ENCODE results near the gene TRERF1.
A peak's percentile ranks its signal among the peaks of the same experiment; 100 is the strongest.
"Not testable (repeated sequence)": the region's sequence is repeated elsewhere in the genome, so short reads cannot be mapped to it uniquely, and the experiment has no call there.

TRERF1 gene

GRCh38 chr6:42467651-42468050, 15.9 kb upstream of the TRERF1 start:
- Histone ChIP-seq H3K27me3 (ENCODE audit: control insufficient read depth, insufficient read depth, low read length) (no peaks in the 10 kb centered on the region), H3K9ac (ENCODE audit: low read depth, low read length) (no peak overlapping the region), H3K36me3 (ENCODE audit: control insufficient read depth, insufficient read depth, low read length) (no peaks in the 10 kb centered on the region), H3K4me1 (ENCODE audit: control insufficient read depth, insufficient read depth, low read length) (no peaks in the 10 kb centered on the region), H3K27ac (ENCODE audit: low read depth, low read length) (no peak overlapping the region), H3K9me3 (ENCODE audit: control insufficient read depth, insufficient read depth, low read length) (peaks cover 6% of the 10 kb centered on the region; the same call in 1 of the 2 replicates), H3K4me3 (ENCODE audit: low read depth, low read length) (no peak overlapping the region)

GRCh38 chr6:42466470-42466869, 14.7 kb upstream of the TRERF1 start:
- H3K27me3 ChIP-seq (ENCODE audit: control insufficient read depth, insufficient read depth, low read length); H3K36me3 ChIP-seq (ENCODE audit: control insufficient read depth, insufficient read depth, low read length); H3K27ac ChIP-seq (ENCODE audit: low read depth, low read length); H3K9ac ChIP-seq (ENCODE audit: low read depth, low read length); H3K9me3 ChIP-seq (ENCODE audit: control insufficient read depth, insufficient read depth, low read length); H3K4me1 ChIP-seq (ENCODE audit: control insufficient read depth, insufficient read depth, low read length); H3K4me3 ChIP-seq (ENCODE audit: low read depth, low read length): not testable (repeated sequence)

- H3K4me1 ChIP-seq (ENCODE audit: control insufficient read depth, insufficient read depth, low read length): peaks cover 9% of the 10 kb centered on the region; the same call in 1 of the 2 replicates
- no peaks in the 10 kb centered on the region for H3K27me3 ChIP-seq (ENCODE audit: control insufficient read depth, insufficient read depth, low read length)
- H3K9ac ChIP-seq (ENCODE audit: low read depth, low read length): no peak overlapping the region
- no peak overlapping the region for H3K4me3 ChIP-seq (ENCODE audit: low read depth, low read length)
- H3K36me3 ChIP-seq (ENCODE audit: control insufficient read depth, insufficient read depth, low read length): no peaks in the 10 kb centered on the region
- H3K27ac ChIP-seq (ENCODE audit: low read depth, low read length): no peak overlapping the region
- H3K9me3 ChIP-seq (ENCODE audit: control insufficient read depth, insufficient read depth, low read length): no peaks in the 10 kb centered on the region
These were observed 10.8 kb upstream of the TRERF1 start for GRCh38 chr6:42462474-42462972.

DNA sequence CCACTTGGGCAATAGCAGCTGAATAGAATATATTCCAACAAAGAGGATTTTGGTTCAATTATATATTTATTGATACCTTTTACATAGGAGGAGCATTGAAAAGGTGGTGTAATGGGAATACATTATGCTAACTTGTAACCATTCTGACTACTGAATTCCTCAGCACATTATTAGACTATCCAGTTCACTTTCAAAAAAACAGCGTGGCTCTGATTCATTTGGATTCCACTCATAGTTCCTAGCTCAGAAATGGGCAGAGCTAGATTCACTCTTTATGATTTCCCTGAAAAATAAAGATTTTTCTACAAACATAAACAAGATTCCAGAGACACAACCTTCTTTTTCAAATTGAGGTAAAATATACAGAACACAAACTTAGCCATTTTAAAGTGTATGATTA, 9.2 kb upstream of the TRERF1 start:
- Histone ChIP-seq H3K9me3 (ENCODE audit: control insufficient read depth, insufficient read depth, low read length) (no peaks in the 10 kb centered on the region), H3K4me1 (ENCODE audit: control insufficient read depth, insufficient read depth, low read length) (peaks cover 18% of the 10 kb centered on the region), H3K4me3 (ENCODE audit: low read depth, low read length) (no peak overlapping the region), H3K27ac (ENCODE audit: low read depth, low read length) (no peak overlapping the region), H3K36me3 (ENCODE audit: control insufficient read depth, insufficient read depth, low read length) (no peaks in the 10 kb centered on the region), H3K9ac (ENCODE audit: low read depth, low read length) (no peak overlapping the region), H3K27me3 (ENCODE audit: control insufficient read depth, insufficient read depth, low read length) (no peaks in the 10 kb centered on the region)

DNA sequence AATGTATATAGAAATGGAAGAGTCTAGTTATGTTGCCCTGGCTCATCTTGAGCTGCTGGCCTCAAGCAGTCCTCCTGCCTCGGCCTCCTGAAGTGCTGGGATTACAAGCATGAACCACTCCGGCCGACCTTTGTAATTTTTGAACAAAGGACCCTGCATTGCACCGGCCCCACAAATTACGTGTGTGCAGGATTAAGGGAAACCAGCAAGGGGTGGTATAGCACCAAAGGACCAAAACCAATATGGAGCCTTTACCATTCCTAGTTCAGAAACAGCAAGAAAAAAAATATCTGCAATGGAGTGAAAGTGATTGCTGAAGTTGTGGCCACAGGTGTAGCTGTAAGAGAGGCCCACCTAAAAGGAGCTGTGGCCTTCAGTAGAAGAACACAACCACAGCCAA, 8.2 kb upstream of the TRERF1 start:
- H3K9ac ChIP-seq (ENCODE audit: low read depth, low read length): no peak overlapping the region
- H3K36me3 ChIP-seq (ENCODE audit: control insufficient read depth, insufficient read depth, low read length): no peaks in the 10 kb centered on the region
- H3K9me3 ChIP-seq (ENCODE audit: control insufficient read depth, insufficient read depth, low read length): no peaks in the 10 kb centered on the region
- no peaks in the 10 kb centered on the region for H3K27me3 ChIP-seq (ENCODE audit: control insufficient read depth, insufficient read depth, low read length)
- H3K4me1 ChIP-seq (ENCODE audit: control insufficient read depth, insufficient read depth, low read length): peaks cover 24% of the 10 kb centered on the region
- H3K4me3 ChIP-seq (ENCODE audit: low read depth, low read length): no peak overlapping the region
- H3K27ac ChIP-seq (ENCODE audit: low read depth, low read length): no peak overlapping the region

DNA sequence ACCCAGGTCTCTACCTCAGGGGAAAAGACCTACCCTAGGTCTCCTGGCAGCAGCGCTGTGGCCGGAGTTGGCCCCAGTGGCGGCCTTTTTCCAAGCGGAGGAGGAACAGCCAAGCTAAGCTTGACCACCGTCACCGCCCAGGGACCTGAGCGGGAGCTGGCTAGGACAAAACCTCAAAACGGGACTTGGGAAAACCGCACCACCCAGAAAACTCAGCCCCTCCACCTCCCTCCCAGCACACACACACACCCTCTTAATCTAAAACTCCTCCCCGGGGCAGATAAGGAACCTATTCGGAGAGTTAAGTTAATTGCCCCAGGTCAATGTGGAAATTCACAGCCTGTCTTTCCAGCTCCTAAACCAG, 2.7 kb upstream of the TRERF1 start:
- Histone ChIP-seq H3K27ac (ENCODE audit: low read depth, low read length) (peak overlapping the region; percentile 97), H3K27me3 (ENCODE audit: control insufficient read depth, insufficient read depth, low read length) (no peaks in the 10 kb centered on the region), H3K36me3 (ENCODE audit: control insufficient read depth, insufficient read depth, low read length) (no peaks in the 10 kb centered on the region), H3K4me3 (ENCODE audit: low read depth, low read length) (peak overlapping the region; percentile 96), H3K9me3 (ENCODE audit: control insufficient read depth, insufficient read depth, low read length) (no peaks in the 10 kb centered on the region), H3K9ac (ENCODE audit: low read depth, low read length) (no peak overlapping the region), H3K4me1 (ENCODE audit: control insufficient read depth, insufficient read depth, low read length) (peaks cover 27% of the 10 kb centered on the region)

DNA sequence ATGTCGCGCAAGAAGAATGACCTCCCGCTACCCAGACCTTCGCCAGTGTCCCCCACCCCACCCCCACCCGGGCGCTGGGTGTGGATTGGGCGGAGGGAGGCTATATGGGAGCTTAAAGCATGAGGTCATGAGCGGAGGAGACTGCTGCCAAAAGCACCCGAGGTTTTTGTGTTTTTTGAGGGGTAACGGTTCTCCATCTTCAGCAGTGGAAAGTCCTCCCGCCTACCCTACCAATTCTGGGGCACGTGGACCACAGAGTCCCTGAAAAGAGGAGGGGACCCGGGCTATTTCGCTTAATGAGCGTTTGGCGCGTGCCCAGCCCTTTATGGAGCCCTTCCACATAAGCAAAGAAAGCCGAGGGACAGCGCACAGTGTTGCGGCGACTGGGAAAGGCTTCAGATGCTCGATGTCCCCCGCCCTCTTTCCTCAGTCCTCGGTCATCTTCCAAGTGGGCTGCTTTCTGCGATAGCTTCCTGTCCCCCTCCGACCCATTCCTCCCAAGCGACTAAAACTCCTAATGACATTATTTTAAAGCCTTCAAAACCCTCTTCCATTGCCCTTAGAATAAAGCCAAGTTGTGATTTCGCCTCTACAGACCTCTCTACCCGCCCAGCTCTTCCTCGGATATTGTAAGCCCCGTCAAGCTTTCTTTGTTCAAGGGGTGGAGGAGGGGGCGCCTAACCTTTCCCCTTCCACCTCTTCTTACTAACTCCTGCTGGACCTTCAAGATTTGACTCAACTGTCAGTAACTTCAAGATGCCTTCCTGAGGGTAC, 2.1 kb upstream of the TRERF1 start:
- Histone ChIP-seq H3K4me1 (ENCODE audit: control insufficient read depth, insufficient read depth, low read length) (peaks cover 33% of the 10 kb centered on the region), H3K9me3 (ENCODE audit: control insufficient read depth, insufficient read depth, low read length) (no peaks in the 10 kb centered on the region), H3K4me3 (ENCODE audit: low read depth, low read length) (peak overlapping the region; percentile 96), H3K27me3 (ENCODE audit: control insufficient read depth, insufficient read depth, low read length) (no peaks in the 10 kb centered on the region), H3K36me3 (ENCODE audit: control insufficient read depth, insufficient read depth, low read length) (no peaks in the 10 kb centered on the region), H3K9ac (ENCODE audit: low read depth, low read length) (peak overlapping the region; percentile 64), H3K27ac (ENCODE audit: low read depth, low read length) (peak overlapping the region; percentile 97)

DNA sequence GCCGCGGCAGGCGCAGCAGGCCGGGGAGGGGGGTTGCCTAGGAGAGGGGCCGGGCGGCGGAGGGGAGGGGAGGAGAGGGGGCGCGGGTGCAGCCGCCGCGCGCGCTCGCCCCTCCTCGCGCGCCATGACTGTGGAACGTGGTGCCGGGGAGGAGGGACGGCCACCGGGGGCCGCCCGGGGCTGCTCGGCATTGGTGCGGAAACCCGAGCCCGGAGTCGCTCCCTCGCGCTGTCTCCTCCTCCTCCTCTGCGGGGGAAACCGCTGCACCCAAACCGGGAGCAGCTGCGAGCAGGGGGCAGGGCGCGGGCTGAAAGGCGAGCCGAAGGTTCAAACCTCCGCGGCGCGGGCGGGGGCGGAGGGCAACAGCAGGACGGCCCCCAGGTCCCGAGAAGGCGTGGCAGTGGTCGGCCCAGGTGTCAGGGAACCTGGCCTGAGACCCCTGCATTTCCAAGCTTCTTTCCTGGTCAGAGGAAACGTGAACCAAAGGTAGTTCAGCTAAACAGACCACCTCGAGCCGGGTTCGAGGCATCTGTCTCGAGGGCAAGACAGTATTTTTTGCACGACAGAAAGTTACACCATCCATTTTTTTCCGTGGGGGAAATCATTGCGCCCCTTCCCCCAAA, 1.4 kb upstream of the TRERF1 start:
- peak overlapping the region; percentile 97 for H3K27ac ChIP-seq (ENCODE audit: low read depth, low read length)
- H3K4me3 ChIP-seq (ENCODE audit: low read depth, low read length): peak overlapping the region; percentile 96
- no peaks in the 10 kb centered on the region for H3K9me3 ChIP-seq (ENCODE audit: control insufficient read depth, insufficient read depth, low read length)
- peak overlapping the region; percentile 64; the same call in 1 of the 2 replicates for H3K9ac ChIP-seq (ENCODE audit: low read depth, low read length)
- peaks cover 39% of the 10 kb centered on the region for H3K4me1 ChIP-seq (ENCODE audit: control insufficient read depth, insufficient read depth, low read length)
- H3K27me3 ChIP-seq (ENCODE audit: control insufficient read depth, insufficient read depth, low read length): no peaks in the 10 kb centered on the region
- H3K36me3 ChIP-seq (ENCODE audit: control insufficient read depth, insufficient read depth, low read length): no peaks in the 10 kb centered on the region

- Histone ChIP-seq H3K9me3 (ENCODE audit: control insufficient read depth, insufficient read depth, low read length) (no peaks in the 10 kb centered on the region), H3K4me1 (ENCODE audit: control insufficient read depth, insufficient read depth, low read length) (peaks cover 42% of the 10 kb centered on the region), H3K9ac (ENCODE audit: low read depth, low read length) (peak overlapping the region; percentile 89), H3K4me3 (ENCODE audit: low read depth, low read length) (peak overlapping the region; percentile 96), H3K27ac (ENCODE audit: low read depth, low read length) (peak overlapping the region; percentile 97), H3K36me3 (ENCODE audit: control insufficient read depth, insufficient read depth, low read length) (no peaks in the 10 kb centered on the region), H3K27me3 (ENCODE audit: control insufficient read depth, insufficient read depth, low read length) (no peaks in the 10 kb centered on the region)
These were observed 675 bp upstream of the TRERF1 start for GRCh38 chr6:42452171-42453030.

DNA sequence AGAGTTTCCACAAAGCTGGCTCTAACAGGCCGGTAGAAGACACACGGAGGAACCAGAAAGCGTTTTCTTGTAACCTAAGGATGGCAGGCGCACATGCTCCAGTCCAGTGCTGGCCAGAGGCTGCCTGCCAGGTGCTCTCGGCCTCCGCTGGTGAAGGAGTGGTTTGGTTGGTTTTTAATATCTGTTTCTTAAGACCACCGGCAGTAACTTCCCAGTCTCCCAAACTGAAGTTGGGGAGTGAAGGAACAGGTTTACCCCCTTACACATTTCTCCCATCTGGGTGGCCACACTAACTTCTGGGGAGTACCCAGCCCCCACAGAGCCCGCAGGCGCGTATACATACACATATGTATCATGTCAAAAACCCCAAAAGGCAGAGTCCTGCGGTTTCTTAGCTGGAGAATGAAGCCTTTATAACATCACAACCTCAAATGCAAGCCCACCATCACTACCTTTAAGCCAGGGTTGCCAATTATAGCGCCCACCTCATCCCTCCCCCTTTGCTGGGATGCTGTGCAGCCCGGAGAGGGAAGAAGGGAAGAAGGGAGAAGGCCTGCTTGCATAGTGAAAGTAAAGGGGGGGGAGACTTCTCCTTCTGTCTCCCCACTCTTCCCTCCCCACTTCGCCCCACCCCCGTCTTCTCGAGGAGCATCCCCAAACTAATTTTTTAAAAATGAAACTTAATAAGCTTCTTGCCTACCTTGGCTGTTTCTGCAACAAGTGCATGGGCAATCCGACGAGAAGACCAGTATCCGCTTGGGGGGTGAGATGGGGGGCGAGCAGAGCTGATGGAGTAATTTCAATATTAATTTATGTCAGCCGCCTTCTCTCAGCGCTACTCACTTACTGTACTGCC, 1.0 kb downstream of the TRERF1 start:
- no peaks in the 10 kb centered on the region for H3K36me3 ChIP-seq (ENCODE audit: control insufficient read depth, insufficient read depth, low read length)
- H3K4me3 ChIP-seq (ENCODE audit: low read depth, low read length): peak overlapping the region; percentile 96
- no peaks in the 10 kb centered on the region for H3K27me3 ChIP-seq (ENCODE audit: control insufficient read depth, insufficient read depth, low read length)
- H3K9ac ChIP-seq (ENCODE audit: low read depth, low read length): no peak overlapping the region
- peak overlapping the region; percentile 97 for H3K27ac ChIP-seq (ENCODE audit: low read depth, low read length)
- no peaks in the 10 kb centered on the region for H3K9me3 ChIP-seq (ENCODE audit: control insufficient read depth, insufficient read depth, low read length)
- peaks cover 31% of the 10 kb centered on the region for H3K4me1 ChIP-seq (ENCODE audit: control insufficient read depth, insufficient read depth, low read length)
